LHCN-M2 (cell line): ENCODE results near the gene EDN3. TPM values are rescaled to one million over a fixed set of nuclear protein-coding genes. Genes with fewer than 3 reads are reported as not detected.

Source experiments
- DNase-seq: peaks from one replicate; pipeline ENCODE4 v3.0.0-alpha.2; 2012; ENCODE audit warnings: low read depth
- total RNA-seq: library from RNA; depleted of rRNA; stranded (reverse); fragments of >200 nt; gene quantifications from 2 replicates; pipeline ENCODE4 v1.2.3, GENCODE V29; 2014; rRNA removed

Gene EDN3
- total RNA-seq, 1 experiment from 2014 or later = not detected

DNA sequence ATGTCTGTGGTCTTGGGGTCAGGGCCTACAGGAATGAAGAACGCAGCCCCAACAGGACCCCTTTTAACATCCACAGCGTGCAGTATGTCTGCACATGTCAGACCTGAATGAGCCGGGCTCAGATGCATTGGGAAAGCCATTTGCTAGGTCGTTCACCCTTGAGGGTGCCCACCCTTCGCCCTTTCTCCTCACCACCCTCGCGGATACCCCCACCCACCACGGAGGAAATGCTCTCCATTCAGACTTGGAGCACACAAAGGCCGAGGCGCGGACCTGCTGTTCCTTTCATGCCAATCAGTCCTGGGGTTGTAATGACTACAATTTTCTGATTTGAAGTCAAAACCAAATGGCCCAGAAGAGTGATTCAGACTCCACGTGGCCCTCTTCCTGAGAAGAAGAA is 62.7 kb downstream of the EDN3 start:
- no peak for DNase-seq

DNA sequence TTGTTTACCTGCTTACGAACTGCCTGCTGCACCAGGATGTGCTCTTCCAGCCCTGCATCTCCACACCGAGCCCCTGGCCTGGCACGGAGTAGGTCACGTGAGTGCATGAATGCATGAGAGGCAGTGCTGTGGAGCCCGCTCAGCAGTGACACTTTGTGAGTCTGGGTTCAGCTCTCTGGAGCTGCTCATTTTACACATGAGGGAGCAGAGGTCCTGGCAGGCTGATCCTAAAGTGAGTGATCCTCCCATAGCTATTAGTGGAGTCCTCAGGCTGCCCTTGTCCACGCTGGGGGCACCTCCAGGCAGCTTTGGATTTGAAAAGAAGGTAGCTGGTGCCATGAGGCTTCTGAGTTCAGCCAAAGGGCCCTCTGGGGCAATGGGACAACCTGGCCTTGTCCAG is 64.2 kb downstream of the EDN3 start:
- no peak for DNase-seq

DNA sequence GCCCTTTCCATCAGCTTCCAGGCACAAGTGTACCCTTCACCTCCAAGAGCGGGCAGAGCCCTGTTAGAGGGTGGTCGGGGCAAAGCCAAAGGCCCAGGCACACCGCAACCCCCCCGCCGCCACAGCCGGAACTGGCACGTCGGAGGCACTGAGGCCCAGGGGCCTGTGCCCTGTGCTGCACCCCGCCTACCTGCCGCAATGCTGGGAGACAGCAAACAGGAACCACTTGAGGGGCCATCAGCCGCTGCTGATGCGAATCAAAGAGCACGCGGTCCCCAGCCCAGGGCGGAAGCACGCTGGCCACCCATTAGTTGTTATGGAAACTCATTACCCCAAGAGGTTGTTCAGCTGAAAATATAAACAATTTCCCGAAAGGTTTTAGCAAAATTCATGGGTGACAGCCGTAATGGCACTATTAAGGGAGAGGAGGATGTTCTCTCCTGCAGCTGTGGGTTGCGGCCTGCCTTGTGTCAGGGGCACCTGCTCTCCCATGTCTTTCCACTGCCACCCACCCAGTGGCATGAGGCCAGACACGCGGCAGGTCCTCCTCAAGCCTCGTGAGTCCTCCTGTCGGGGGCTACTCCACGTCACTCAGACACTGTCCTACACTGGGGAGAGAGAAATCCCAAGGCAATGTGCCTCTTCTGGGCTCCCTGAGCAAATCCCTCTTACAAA is 65.3 kb downstream of the EDN3 start:
- no peak for DNase-seq

DNA sequence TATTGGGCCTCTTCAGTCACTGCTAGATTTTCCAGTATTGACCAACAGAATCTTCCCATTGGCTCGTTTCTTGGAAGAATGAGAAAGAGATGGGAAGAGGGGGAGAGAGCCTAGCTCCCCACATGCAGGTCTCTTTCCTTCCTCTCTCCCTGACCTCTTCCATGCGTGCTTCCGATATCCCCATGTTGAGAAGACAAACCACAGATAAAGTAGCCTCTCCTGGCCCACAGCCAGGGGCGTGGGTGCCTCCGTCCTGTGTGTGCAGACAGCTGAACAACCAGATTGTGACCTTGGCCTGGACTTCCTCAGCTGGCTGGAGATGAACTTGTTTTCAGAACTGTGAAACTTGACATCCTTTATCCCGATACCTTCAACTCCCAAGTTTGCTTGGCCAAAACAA is 71.0 kb downstream of the EDN3 start:
- no peak for DNase-seq

DNA sequence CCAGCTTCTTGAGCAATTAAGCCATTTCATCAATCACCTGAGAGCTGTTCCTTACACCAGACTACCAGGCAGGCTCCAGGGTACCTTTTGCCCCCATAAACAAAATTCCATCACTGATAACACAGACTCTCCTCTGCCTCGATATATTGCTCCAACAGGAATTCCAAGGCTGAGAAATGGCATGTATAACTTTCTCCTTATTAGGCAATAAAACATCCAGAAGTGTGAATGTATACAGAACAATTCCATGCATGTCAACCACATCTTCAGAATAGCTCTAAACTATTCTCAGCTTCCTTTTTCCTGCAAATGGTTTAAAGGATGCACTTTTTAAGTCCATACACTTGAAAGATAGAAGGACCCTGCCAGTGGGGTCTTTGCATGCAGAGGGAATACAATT is 73.8 kb downstream of the EDN3 start:
- no peak for DNase-seq

DNA sequence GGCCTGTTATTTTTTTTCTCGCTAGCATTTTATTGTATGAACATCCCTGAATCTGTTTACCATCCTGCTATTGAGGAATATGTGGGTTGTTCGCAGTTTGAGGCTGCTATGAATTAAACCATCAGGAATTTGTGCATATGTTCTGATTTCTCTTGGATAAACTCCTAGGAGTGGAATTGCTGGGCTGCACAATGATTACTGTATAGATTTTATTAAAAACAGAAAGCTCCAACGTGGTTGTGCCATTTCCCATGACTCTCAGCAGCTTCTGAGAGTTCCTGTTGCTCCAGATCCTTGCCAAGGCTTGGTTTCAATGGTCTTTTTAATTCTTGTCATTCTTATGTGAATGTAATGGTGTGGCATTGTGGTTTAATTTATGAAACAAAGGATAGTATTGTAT is 75.1 kb downstream of the EDN3 start:
- no peak for DNase-seq

Other genes with a start within 250 kb of the EDN3 start
- not detected in 2 replicates for gene ZNF831, start 136.8 kb upstream of the EDN3 start, total RNA-seq